Tongue (tissue), 2 donors: Measurements from ENCODE around the gene NFKBIB. TPM values are rescaled to one million over a fixed set of nuclear protein-coding genes. Genes with fewer than 3 reads are reported as not detected.

Experiments used
- DNase-seq: peaks from one replicate; pipeline ENCODE4 v3.0.0-alpha.2; 2015
- total RNA-seq: library from RNA; depleted of rRNA; stranded (reverse); fragments of >200 nt; gene quantifications from one replicate; pipeline ENCODE4 v1.2.3, GENCODE V29; 2014

Gene NFKBIB
- total RNA-seq, 1 donor from 2014 or later: 8.8 TPM

DNA sequence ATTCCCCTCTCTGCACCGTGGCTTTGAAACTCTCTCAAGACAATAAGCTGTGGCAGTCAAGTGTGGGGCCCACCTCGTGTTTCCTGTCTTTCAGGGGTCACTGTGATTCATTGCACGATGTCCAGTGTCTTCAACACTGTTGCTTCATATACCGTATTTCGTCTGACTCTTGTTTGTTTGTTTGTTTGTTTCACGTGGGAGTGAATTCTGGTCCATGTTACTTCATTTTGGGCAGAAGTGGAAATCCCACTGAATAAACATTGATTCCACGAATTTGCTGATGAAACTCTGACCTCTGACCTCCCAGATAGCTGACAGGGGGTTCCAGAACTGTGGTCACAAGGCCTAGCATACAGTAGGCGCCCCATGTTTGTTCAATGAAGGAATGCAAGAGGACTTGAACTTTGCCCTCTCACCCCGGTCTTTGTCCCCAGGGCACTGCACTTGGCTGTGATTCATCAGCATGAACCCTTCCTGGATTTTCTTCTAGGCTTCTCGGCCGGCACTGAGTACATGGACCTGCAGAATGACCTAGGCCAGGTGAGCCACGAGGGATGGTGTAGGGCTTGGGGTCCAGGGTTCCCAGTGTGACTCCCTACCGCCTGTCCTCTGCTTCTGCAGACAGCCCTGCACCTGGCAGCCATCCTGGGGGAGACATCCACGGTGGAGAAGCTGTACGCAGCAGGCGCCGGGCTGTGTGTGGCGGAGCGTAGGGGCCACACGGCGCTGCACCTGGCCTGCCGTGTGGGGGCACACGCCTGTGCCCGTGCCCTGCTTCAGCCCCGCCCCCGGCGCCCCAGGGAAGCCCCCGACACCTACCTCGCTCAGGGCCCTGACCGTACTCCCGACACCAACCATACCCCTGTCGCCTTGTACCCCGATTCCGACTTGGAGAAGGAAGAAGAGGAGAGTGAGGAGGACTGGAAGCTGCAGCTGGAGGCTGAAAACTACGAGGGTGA lies 5.1 kb downstream of the NFKBIB start:
- DNase-seq: no peak

DNA sequence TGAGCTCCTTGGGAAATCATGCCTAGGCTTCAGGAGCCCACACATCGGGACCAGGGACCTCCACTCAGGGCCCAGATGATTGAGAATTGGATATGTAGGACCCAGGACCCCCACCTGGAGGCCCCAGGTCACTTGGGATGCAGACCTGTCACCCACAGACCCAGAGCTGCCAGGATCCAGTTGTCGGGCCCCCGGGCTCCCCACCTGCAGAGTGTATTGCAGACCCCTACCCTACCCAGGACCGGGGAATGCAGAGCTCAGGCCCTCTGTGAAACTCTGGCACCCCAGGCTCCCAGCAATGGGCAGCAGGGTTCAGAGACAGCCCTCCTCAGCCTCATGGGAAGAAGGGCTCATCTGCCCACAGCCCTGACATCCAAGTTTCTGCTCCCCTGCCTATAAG lies 5.9 kb downstream of the NFKBIB start:
- DNase-seq: no peak

DNA sequence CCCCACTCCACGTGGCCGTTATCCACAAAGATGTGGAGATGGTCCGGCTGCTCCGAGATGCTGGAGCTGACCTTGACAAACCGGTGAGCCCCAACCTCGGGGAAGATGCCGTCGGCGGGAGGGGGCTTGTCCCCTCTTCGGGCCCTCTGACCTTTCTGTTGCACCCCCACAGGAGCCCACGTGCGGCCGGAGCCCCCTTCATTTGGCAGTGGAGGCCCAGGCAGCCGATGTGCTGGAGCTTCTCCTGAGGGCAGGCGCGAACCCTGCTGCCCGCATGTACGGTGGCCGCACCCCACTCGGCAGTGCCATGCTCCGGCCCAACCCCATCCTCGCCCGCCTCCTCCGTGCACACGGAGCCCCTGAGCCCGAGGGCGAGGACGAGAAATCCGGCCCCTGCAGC lies 7.5 kb downstream of the NFKBIB start:
- no peak for DNase-seq

DNA sequence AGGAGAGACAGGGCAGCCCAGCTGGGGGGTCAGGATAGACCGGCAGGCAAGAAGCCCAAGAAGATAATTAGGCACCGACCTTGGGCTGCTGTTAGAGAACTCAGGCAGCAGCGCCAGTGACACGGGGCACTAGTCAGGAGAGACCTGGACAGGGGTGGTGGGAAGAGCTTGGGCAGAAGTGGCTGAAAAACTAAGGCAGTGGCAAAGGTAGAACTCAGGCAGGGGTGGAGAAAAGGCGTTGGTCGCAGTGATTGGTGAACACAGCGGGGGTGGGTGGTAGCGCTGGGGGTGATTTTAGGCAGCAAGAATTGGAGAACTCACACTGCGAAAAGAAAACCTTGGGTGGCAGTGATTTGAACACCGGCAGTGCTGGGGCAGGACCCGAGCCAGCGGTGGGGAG lies 7.9 kb downstream of the NFKBIB start:
- no peak for DNase-seq

DNA sequence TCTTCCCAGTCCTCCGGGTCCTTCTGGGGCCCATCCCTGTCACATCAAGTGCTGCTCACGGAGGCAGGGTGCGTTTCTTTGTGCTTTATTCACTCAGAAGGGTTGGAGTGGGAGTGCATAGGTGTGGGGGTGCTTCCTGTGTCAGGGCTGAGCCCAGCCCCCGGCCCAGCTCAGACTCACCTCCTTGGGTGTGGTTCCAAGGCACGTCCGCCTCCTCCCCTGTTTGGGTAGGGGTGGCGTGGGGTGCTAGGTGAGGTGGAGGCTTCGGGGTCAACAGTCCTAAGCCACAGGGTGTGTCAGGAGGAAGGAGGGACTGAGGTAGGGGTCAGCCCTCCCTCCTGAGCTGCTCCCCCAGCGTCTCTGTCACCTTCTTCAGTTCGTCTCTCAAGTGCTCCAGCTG lies 9.1 kb downstream of the NFKBIB start:
- no peak for DNase-seq

DNA sequence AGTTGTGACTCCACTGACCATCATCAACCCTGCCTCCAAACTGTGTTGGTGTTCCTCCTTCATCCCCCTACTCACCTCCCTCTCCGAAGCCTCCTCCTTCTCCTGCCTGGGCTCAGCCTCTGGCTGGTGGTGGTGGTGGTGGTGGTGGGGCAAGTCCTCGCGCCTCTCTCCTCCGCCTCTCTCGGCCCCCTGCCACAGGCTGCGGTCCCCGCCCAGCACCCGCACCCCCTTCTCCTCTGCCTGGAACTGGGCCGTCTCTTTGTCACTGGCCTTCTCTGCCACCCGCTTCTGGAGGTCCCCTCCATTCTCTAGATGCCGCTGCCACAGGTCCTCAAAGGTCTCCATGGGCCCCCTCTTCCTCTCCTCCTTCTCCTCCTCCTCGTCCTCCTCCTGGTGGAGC lies 10.7 kb downstream of the NFKBIB start:
- no peak for DNase-seq

DNA sequence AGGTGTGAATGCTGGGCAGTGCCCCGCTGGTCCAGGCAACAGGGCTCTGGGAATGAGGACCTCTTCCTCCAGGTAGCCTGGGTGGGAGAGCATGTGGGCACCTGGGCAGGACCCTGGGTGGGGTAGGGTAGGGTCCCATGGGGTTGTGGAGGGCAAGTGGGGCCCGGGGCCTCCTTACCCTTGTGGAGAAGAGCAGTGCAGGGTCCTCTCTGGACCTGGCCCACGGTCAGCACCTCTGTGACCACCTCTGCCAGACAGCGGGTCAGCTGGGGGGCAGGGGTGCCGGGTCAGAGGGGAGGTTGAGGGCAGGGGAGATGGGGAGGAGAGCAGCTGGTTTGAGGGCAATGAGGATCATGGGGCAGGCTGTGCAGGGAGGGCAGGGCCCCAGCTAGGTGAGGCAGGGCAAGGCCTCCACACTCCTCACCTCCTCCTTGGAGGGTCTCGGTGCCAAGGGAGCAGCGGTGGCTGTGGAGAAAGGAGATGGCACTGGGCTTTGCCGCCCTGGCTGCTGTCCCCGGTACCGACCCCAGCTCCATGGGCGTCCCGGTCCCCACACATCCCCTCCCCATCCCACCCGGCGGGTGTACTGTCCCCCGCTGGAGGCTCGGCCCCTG lies 11.7 kb downstream of the NFKBIB start:
- DNase-seq: no peak

DNA sequence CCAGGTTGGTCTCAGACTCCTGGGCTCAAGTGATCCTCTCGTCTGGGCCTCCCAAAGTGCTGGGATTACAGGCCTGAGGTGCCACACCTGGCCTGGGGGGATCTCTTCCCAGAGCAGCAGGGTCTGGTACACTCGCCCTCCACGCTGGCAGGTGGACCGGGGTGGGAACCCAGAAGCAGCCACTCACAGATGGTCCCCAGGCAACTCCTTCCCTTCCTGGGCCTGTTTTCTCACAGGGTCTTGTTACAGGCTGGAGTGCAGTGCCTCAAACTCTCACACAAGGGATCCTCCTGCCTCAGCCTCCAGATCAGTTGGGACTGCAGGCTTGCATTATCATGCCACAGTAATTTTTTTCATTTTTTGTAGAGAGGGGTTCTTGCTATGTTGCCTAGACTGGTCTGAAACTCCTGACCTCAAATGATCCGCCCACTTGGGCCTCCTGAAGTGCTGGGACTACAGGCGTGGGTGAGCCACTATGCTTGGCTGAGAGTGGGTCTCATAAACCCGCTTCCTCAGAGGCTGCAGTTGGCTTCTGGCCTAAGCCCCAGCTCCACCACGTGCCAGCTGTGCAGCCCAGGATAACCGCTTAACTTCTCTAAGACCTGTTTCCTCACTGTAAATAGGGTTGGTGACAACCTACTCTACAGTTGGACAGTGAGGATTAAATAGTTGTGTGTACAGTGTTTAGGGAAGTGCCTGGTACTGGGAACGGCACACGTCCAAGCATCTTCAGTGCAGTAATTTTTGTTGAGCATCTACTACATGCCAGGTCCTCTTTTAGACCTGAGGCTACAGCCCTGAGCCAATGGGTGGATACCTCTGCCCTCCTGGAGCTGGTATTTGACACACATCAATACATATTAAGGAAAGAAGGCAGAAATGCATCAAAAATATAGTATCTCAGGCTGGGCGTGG lies 13.1 kb downstream of the NFKBIB start:
- DNase-seq: no peak

DNA sequence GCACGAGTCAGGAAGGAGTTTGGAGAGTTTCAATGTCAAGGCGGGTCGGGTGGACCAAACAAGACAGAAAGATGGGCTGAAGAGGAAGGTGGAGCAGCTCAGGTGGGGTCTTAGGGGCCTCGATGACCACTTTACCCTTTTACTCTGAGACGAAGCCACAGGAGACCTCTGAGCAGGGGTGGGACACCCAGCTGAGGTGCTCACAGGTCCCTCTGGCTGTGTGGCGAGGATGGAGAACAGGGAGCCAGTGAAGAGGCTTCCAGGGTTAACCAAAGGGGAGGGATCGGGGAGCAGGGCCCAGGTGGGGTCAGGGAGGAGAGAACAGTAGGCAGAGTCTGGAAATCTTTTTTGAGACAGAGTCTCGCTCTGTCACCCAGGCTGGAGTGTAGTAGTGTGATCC lies 14.2 kb downstream of the NFKBIB start:
- no peak for DNase-seq

DNA sequence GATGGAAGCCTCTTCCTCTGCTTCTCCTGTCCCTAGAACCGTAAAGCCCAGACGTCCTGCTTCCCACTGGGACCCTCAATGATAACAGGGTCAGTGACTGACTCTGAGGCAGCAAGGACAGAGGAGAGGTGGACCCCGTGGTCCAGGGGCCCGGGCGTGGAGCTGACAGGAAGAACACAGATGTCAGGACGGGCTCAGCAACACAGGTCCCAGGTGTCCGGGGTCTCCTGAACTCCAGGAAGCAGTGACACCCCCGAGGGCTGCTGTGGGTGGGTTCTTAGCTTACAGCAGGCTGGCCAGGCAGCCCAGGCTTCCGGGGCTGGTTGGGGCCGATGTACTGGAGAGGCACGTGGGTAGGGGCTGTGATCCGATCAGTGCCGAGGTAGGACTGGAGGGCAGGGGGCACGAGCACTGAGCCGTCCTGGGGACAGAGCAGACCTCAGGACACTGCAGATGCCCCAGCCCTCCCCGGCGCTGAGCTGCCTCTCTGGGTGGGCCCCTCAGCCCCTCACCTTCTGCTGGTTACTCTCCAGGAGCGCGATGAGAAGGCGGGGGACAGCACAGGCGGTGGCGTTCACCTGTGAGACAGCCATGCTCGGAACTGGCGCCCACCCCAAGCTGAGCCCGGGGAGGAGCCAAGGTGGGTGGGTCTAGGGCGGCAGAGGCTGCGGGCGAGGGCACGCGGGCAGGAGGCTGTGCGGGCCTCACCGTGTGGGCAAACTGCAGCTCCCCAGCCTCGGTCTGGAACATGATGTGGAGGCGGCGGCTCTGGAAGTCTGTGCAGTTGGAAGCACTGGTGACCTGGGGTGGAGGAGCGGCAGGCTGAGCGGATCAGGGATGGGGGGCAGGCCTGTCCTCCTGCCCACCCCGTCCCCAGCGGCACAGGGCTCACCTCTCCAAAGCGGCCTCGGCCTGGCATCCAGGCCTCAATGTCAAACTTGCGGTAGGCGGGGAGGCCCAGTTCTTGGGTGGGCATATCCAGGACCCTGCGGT lies 15.9 kb downstream of the NFKBIB start:
- no peak for DNase-seq

DNA sequence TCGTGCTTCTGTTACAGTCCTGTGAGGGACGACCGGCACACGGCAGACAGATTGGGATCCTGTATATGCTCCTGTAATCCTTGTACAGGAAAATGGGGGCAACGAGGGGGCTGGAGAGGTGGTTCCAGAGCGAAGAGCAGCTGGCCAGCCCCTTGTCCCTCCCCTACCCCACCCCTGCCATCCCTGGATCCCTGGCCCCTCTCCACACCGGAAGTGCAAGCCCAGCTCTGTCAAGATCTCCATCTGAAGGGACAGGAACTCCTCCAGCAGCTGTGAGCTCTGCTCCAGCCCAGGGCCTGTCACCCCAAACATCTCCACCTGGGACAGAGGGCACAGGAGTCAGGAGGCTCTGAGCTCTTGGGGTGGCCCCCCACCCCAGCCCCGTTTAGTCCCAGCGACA lies 17.7 kb downstream of the NFKBIB start:
- no peak for DNase-seq

DNA sequence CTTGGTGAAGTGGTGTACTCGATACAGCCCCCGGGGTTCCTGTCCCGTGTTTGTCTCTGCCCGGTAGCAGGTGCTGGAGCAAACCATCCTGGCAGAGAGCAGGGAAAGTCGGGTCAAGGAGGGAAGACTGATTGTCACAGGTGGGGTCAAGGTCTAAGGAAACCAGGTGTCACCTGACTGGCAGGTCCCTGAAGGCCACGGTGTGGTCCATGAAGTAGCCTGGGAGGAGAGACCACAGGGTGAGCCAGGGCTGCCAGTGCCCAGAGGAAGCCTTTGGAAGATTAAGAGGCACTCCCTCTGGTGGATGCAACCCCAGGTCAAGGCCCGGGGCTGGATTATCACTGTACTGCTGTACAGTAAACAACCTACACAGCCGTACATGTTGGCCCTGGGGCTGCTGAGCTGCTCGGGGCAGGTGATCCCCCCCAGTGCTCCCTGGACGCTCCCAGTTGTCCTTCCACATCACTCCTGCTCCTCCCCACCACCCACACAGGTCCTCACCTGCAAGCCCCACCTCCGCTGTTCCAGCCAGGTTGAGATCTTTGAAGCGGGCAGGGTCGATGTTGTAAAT lies 18.2 kb downstream of the NFKBIB start:
- DNase-seq: no peak

DNA sequence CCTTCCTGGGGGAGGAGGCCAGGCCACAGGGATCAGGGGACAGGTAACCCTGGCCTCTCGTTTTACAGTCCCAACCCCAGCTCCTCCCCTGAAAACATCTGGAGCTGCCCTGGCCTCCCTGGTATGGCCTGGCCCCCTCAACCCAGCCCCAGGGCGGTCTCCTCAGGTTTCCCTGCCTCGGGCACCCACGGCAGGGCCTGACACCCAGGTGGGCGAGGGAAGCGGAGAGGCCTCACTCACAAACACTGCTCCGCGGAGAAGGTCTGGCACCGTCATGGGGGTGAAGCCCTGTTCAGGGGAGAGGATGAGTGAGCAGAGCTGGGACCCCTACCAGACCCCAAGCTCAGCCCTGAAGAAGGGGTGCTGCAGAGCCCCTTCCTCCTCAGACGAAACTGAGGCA lies 18.8 kb downstream of the NFKBIB start:
- DNase-seq: no peak

DNA sequence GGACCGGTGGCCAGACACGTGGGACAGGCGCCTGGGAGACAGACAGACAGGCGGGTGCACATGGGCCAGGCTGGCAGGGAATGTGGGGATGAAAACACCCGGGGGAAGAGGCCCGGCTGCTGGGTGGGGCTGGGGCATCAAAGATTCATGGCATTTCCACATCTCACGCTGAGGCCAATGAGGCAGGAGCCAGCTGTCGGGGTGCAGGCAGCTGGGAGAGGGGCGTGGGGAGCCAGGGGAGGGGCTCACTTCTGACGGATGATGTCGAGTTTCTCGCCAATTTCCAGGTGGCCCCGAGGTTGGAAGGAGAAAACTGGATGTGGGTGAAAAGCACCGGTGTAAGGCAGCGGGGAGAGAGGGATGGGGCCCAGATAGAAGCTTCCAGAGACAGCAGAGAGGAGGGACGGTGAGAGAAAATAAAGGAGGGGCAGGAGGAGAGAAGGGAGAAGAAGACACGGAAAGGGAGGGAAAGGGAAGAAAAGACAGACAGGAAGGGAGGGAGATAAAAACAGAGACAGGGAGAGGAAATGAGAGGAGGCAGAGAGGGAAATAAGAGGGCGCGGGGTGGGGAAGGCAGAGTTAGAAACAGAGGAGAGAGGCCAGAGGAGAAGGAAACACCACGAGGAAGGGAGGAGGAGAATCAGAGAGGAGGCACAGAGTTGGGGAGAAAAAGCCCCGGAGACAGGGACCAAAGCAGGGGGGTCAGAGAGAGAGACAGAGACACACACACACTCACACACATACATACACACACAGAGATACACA lies 20.2 kb downstream of the NFKBIB start:
- peak; percentile 60 for DNase-seq

DNA sequence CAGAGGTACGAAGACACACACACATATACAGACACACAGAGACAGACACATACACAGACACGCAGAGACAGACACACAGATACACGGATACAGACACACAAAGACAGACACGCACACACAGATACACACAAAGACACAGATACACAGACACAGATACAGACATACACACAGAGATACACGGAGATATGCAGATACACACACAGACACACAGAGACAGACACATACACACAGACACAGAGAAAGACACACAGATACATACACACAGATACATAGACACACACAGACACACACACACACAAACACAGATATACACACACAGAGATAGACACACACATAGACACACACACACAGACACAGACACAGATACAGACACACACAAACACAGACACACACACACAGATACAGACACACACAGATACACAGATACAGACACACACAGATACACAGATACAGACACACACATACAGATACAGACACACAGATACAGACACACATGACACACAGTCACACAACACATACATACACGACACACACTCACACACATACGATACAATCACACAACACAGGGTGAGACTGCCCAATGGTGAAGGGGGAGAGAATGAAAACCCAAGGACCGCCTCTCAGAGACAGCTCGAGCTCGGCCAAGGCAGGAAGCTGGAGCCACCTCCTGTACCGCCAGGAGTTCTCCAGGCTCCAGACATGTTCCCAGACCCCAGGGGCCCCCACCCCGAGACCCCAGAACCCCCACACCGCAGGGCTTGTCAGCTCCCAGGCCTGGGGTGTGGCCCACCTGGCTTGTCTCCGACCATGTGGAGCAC lies 21.0 kb downstream of the NFKBIB start:
- no peak for DNase-seq

DNA sequence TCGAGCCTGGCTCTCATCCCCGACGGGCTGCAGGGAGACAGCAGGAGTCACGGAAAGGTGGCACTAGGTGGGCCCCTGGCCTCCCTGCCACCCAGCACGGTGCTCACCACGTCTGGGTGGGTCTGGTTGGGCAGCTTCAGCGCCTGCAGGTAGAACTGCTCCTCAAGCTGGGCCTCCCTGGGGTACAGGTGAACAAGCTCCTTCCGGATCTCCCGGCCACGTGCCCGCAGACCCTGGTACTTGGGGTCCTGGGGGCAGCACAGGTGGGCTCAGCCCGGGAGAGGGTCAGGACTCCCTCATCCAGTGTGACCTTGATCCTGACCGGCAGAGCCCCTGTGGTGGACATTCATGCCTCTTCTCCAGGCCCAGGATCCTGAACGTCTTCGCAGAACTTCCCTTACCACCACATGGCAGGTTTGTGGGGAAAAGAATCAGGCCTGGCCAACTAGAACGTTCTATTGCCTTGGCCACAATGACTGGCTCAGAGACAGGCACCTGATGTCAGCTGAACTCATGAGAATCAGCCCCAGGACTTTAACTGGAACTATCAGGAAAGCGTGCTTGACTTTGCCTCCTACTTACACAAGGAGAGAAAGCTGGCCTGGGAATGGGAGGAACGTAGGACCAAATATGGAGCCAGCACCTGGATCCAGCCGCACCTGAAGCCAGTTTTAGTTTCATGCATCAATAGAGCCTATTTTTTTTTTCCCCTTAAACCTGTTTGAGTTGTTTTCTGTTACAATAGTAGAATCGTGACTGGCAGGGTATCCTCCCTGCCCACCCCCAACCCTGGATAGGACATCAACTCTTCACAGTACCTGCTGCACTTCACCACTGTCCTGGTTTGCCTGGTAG lies 21.9 kb downstream of the NFKBIB start:
- no peak for DNase-seq

DNA sequence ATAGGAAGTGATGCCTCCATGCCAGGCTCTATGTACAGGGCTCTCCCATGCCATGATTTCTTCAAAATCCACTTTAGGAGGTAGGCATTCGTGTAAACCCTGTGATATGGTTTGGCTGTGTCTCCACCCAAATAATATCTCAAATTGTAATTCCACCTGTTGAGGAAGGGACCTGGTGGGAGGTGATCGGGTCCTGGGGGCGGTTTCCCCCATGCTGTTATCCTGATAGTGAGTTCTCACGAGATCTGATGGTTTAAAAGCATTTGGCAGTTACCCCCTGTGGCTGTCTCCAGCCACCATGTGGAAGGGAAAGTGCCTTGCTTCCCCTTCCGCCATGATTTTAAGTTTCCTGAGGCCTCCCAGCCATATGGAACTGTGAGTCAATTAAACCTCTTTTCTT lies 22.7 kb downstream of the NFKBIB start:
- DNase-seq: no peak

DNA sequence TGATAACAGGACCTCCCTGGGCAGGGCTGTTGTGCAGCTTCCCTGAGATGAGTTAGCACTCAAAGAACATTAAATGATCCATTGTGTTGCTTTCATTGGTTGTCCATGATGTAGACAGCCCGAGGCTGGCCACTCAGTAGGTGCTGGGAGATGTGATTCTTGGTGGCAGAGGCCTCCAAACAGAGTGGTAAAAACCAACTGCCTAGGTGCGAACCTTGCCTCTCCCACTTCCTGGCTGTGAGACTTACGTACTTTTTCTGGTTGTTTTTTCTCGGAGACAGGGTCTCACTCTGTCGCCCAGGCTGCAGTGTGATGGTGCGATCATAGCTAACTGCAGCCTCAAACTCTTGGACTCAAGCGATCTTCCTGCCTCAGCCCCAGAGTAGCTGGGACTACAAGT lies 24.6 kb downstream of the NFKBIB start:
- no peak for DNase-seq
